ENCODE results near the gene TMEM184B.

TMEM184B gene

GRCh38 chr22:38305471-38306448, 33.0 kb upstream of the TMEM184B start:
- no peak for DNase-seq

- no peak for DNase-seq
Observed at GRCh38 chr22:38304526-38304925, 31.7 kb upstream of the TMEM184B start.

GRCh38 chr22:38303974-38304373, 31.2 kb upstream of the TMEM184B start:
- no peak for DNase-seq

GRCh38 chr22:38302906-38303305, 30.1 kb upstream of the TMEM184B start:
- no peak for DNase-seq

- no peak for DNase-seq
Observed at GRCh38 chr22:38300946-38301345, 28.1 kb upstream of the TMEM184B start.

GRCh38 chr22:38300197-38300945, 27.6 kb upstream of the TMEM184B start:
- no peak for DNase-seq

- no peak for DNase-seq
Observed at GRCh38 chr22:38299770-38300102, 26.9 kb upstream of the TMEM184B start.

GRCh38 chr22:38298312-38299005, 25.6 kb upstream of the TMEM184B start:
- DNase-seq = no peak

- no peak for DNase-seq
Observed at GRCh38 chr22:38296372-38296771, 23.6 kb upstream of the TMEM184B start.

GRCh38 chr22:38295863-38296262, 23.1 kb upstream of the TMEM184B start:
- no peak for DNase-seq

- DNase-seq = no peak
Observed at GRCh38 chr22:38295339-38295738, 22.5 kb upstream of the TMEM184B start.

GRCh38 chr22:38294193-38294592, 21.4 kb upstream of the TMEM184B start:
- DNase-seq = no peak

- DNase-seq = no peak
Observed at GRCh38 chr22:38292694-38293093, 19.9 kb upstream of the TMEM184B start.

- DNase-seq = no peak
Observed at GRCh38 chr22:38291201-38291777, 18.5 kb upstream of the TMEM184B start.

- no peak for DNase-seq
Observed at GRCh38 chr22:38290347-38290746, 17.5 kb upstream of the TMEM184B start.

GRCh38 chr22:38289583-38290082, 16.8 kb upstream of the TMEM184B start:
- DNase-seq = no peak

GRCh38 chr22:38286915-38287669, 14.3 kb upstream of the TMEM184B start:
- DNase-seq = no peak

- DNase-seq = no peak
Observed at GRCh38 chr22:38285018-38285417, 12.2 kb upstream of the TMEM184B start.

GRCh38 chr22:38284042-38284402, 11.2 kb upstream of the TMEM184B start:
- DNase-seq = no peak

- DNase-seq = no peak
Observed at GRCh38 chr22:38282397-38282796, 9.6 kb upstream of the TMEM184B start.

- DNase-seq = no peak
Observed at GRCh38 chr22:38276166-38276565, 3.4 kb upstream of the TMEM184B start.

GRCh38 chr22:38273135-38273826, 471 bp upstream of the TMEM184B start:
- DNase-seq = no peak

Data from NCI-H1048 (cell line).